CD14-positive monocyte (primary cell): Measurements from ENCODE around the gene CRACDL. TPM values are rescaled to one million over a fixed set of nuclear protein-coding genes. Genes with fewer than 3 reads are reported as not detected.

Experiments
- DNase-seq, 3 donors: peaks; one replicate each; pipeline ENCODE4 v3.0.0-alpha.2; 2011 to 2022
- H2AFZ ChIP-seq: 2 replicates; pipeline ENCODE4 v1.6.0; 2012; ENCODE audit warnings: mild to moderate bottlenecking, low read depth, low read length, inconsistent platforms; ENCODE audit not compliant: insufficient read depth, poor library complexity, severe bottlenecking
- H3K27ac ChIP-seq, 2 donors: 1 replicate in 1 of 2; 2 replicates in 1 of 2; pipeline ENCODE4 v1.5.1; 2012 to 2013; ENCODE audit warnings: low read length in 2 of 2, control low read depth in 1 of 2, inconsistent platforms in 1 of 2, low read depth in 1 of 2, mild to moderate bottlenecking in 1 of 2
- H3K27me3 ChIP-seq, 2 donors: one replicate each; pipeline versions ENCODE4 v1.6.0 to v1.6.1; 2011 to 2013; ENCODE audit warnings: low read length in 2 of 2; ENCODE audit not compliant: control insufficient read depth in 2 of 2, insufficient read depth in 2 of 2
- H3K36me3 ChIP-seq, 2 donors: replicated peaks in 1 of 2; 1 replicate in 1 of 2; 2 replicates in 1 of 2; pipeline versions ENCODE4 v1.5.1 to v1.6.1; 2012 to 2013; ENCODE audit warnings: low read length in 2 of 2, control low read depth in 1 of 2, inconsistent platforms in 1 of 2, mild to moderate bottlenecking in 1 of 2; ENCODE audit not compliant: insufficient read depth in 2 of 2, control insufficient read depth in 1 of 2
- H3K4me1 ChIP-seq, 2 donors: 1 replicate in 1 of 2; 2 replicates in 1 of 2; pipeline versions ENCODE4 v1.5.1 to v1.6.1; 2012 to 2013; ENCODE audit warnings: low read length in 2 of 2, control low read depth in 1 of 2, inconsistent platforms in 1 of 2, mild to moderate bottlenecking in 1 of 2, moderate library complexity in 1 of 2; ENCODE audit not compliant: insufficient read depth in 2 of 2, control insufficient read depth in 1 of 2
- H3K4me2 ChIP-seq: replicated peaks from 2 replicates; pipeline ENCODE3; 2012; ENCODE audit warnings: low read length, moderate library complexity, mild to moderate bottlenecking; ENCODE audit not compliant: poor library complexity, severe bottlenecking; ENCODE audit errors: extremely low read depth
- H3K4me3 ChIP-seq, 3 experiments: fragments of 200-600 bp in 1 of 3; sonication (generic) in 1 of 3; replicated peaks in 1 of 3; 1 replicate in 2 of 3; 2 replicates in 1 of 3; pipeline ENCODE4 v1.5.1; 2011 to 2013; ENCODE audit warnings: low read length in 3 of 3, mild to moderate bottlenecking in 3 of 3, control low read depth in 2 of 3, low read depth in 2 of 3, inconsistent platforms in 1 of 3, moderate library complexity in 1 of 3
- H3K79me2 ChIP-seq: 2 replicates; pipeline ENCODE4 v1.6.0; 2012; ENCODE audit warnings: mild to moderate bottlenecking, control low read depth, inconsistent platforms, low read length, moderate library complexity; ENCODE audit not compliant: insufficient read depth
- H3K9ac ChIP-seq: 2 replicates; pipeline ENCODE4 v1.6.0; 2017; ENCODE audit warnings: low read length, mild to moderate bottlenecking; ENCODE audit not compliant: insufficient read depth, poor library complexity, severe bottlenecking
- H3K9me3 ChIP-seq, 2 donors: replicated peaks in 1 of 2; 1 replicate in 1 of 2; 2 replicates in 1 of 2; pipeline versions ENCODE4 v1.5.1 to v1.6.1; 2012 to 2013; ENCODE audit warnings: low read length in 2 of 2, control low read depth in 1 of 2; ENCODE audit not compliant: control insufficient read depth in 1 of 2, insufficient read depth in 1 of 2
- H4K20me1 ChIP-seq: 2 replicates; pipeline ENCODE4 v1.6.0; 2012; ENCODE audit warnings: mild to moderate bottlenecking, low read length, control low read depth, moderate library complexity; ENCODE audit not compliant: insufficient read depth
- H3K27ac Mint-ChIP-seq, 7 donors: one replicate each; pipeline ENCODE4 v1.8.0; 2020; ENCODE audit warnings: mild to moderate bottlenecking in 7 of 7, mixed read lengths in 7 of 7, moderate library complexity in 6 of 7, inconsistent platforms in 2 of 7
- H3K27me3 Mint-ChIP-seq, 3 donors: one replicate each; pipeline ENCODE4 v1.8.0; 2021 to 2022; ENCODE audit warnings: low read depth in 3 of 3, mild to moderate bottlenecking in 3 of 3, mixed read lengths in 3 of 3, moderate library complexity in 3 of 3, inconsistent platforms in 1 of 3
- H3K36me3 Mint-ChIP-seq, 2 donors: one replicate each; pipeline ENCODE4 v1.8.0; 2020; ENCODE audit warnings: mixed read lengths in 2 of 2, inconsistent platforms in 1 of 2, mild to moderate bottlenecking in 1 of 2
- H3K4me1 Mint-ChIP-seq: one replicate; pipeline ENCODE4 v1.8.0; 2020; ENCODE audit warnings: mild to moderate bottlenecking, mixed read lengths
- H3K4me3 Mint-ChIP-seq, 2 donors: one replicate each; pipeline ENCODE4 v1.8.0; 2020; ENCODE audit warnings: mild to moderate bottlenecking in 2 of 2, mixed read lengths in 2 of 2, moderate library complexity in 1 of 2
- H3K9me3 Mint-ChIP-seq, 7 donors: one replicate each; pipeline ENCODE4 v1.8.0; 2020 to 2022; ENCODE audit warnings: mixed read lengths in 7 of 7, mild to moderate bottlenecking in 6 of 7, moderate library complexity in 6 of 7, inconsistent platforms in 2 of 7
- CTCF ChIP-seq: fragments of 200-600 bp; IDR thresholded peaks from one replicate; pipeline ENCODE4 v1.8.0; 2022; ENCODE audit warnings: antibody characterized with exemption, mild to moderate bottlenecking
- WGBS: methylation state at CpG from one replicate; pipeline ENCODE4 v1.1.5; 2013; ENCODE audit warnings: missing lambda C conversion rate; ENCODE audit not compliant: insufficient coverage; 5-methylcytosine and 5-hydroxymethylcytosine counted together
- intact Hi-C, 2 donors: fragments of 100-400 bp; cut with micrococcal nuclease; formaldehyde crosslinking; loops; one replicate each; pipeline versions ENCODE4 v1.15.0 to v1.15.1; 2023
- polyA plus RNA-seq, 3 donors: library from polyadenylated mRNA; depleted of rRNA in 1 of 3; unstranded in 2 of 3; stranded (reverse) in 1 of 3; fragments of 300-500 nt in 2 of 3; fragments of >200 nt in 1 of 3; fragmentation: Illumina TruSeq in 2 of 3; gene quantifications; 1 replicate in 2 of 3; 2 replicates in 1 of 3; pipeline ENCODE4 v1.2.3, GENCODE V29; 2012 to 2021

CRACDL gene
- polyA plus RNA-seq, 3 donors: 0.12 to 0.35 (median 0.28) TPM

- H3K36me3 Mint-ChIP-seq: no peaks in the 10 kb centered on the region
- no peaks in the 10 kb centered on the region for H4K20me1 ChIP-seq
- peaks cover 0 to 9% (median 3%) of the 10 kb centered on the region in 3 donors for H3K27me3 Mint-ChIP-seq
Measured at GRCh38 chr2:98972582-98973167, 36.6 kb upstream of the CRACDL start.

GRCh38 chr2:98959810-98960507 lies 23.9 kb upstream of the CRACDL start:
- H3K4me1 Mint-ChIP-seq: no peaks in the 10 kb centered on the region
- H3K79me2 ChIP-seq: no peaks in the 10 kb centered on the region
- no peaks in the 10 kb centered on the region for H3K4me1 ChIP-seq
- no peak for TF ChIP-seq CTCF
- no peak overlapping the region for H3K4me3 Mint-ChIP-seq
- no peak for DNase-seq
- no peaks in the 10 kb centered on the region for H3K27me3 ChIP-seq
- no peak overlapping the region for H3K4me3 ChIP-seq
- H3K36me3 Mint-ChIP-seq: no peaks in the 10 kb centered on the region
- H3K9ac ChIP-seq: no peak overlapping the region
- H4K20me1 ChIP-seq: no peaks in the 10 kb centered on the region
- WGBS: no CpG with 5 or more reads among the region's 7 CpGs
- no peak overlapping the region for H3K4me2 ChIP-seq
- peaks cover 2 to 13% (median 7%) of the 10 kb centered on the region in 7 donors for H3K9me3 Mint-ChIP-seq
- H3K36me3 ChIP-seq: no peaks in the 10 kb centered on the region
- intact Hi-C loops: no loop called here
- H2AFZ ChIP-seq: no peak overlapping the region
- H3K9me3 ChIP-seq: peaks cover 0 to 5% of the 10 kb centered on the region in 2 donors
- no peak overlapping the region for H3K27ac Mint-ChIP-seq
- H3K27ac ChIP-seq: no peak overlapping the region
- H3K27me3 Mint-ChIP-seq: peaks cover 0 to 12% (median 2%) of the 10 kb centered on the region in 3 donors

More at GRCh38 chr2:98972582-98973167, 36.6 kb upstream of the CRACDL start:
- intact Hi-C loops: no loop called here
- no peak overlapping the region for H3K4me3 Mint-ChIP-seq
- H3K4me3 ChIP-seq: no peak overlapping the region
- H3K4me1 Mint-ChIP-seq: no peaks in the 10 kb centered on the region
- peaks cover 7 to 25% of the 10 kb centered on the region in 2 donors for H3K9me3 ChIP-seq
- H3K27me3 ChIP-seq: no peaks in the 10 kb centered on the region
- H3K79me2 ChIP-seq: no peaks in the 10 kb centered on the region
- no CpG with 5 or more reads among the region's 1 CpG for WGBS
- no peak overlapping the region for H3K9ac ChIP-seq
- no peak for DNase-seq
- no peak overlapping the region for H3K4me2 ChIP-seq
- no peaks in the 10 kb centered on the region for H3K36me3 ChIP-seq
- peaks cover 20 to 48% (median 37%) of the 10 kb centered on the region in 7 donors for H3K9me3 Mint-ChIP-seq
- H3K27ac ChIP-seq: no peak overlapping the region
- H3K4me1 ChIP-seq: no peaks in the 10 kb centered on the region
- no peak overlapping the region for H2AFZ ChIP-seq
- H3K27ac Mint-ChIP-seq: no peak overlapping the region
- TF ChIP-seq CTCF: no peak
